Keratinocyte (primary cell): ENCODE results near the gene MEAF6. TPM values are rescaled to one million over a fixed set of nuclear protein-coding genes. Genes with fewer than 3 reads are reported as not detected.
A peak's percentile ranks its signal among the peaks of the same experiment; 100 is the strongest.

Experiments used
- DNase-seq: peaks from one replicate; pipeline ENCODE4 v3.0.0-alpha.2; 2011; ENCODE audit warnings: low read depth, missing footprints, low spot score
- FAIRE-seq: peaks from 2 replicates; lab custom pipeline; 2011; peaks lifted over from hg19 to GRCh38; lab: Jason Lieb, UNC
- H2AFZ ChIP-seq: 2 replicates; pipeline ENCODE4 v1.6.0; 2012; ENCODE audit warnings: low read length, control low read depth, inconsistent platforms; ENCODE audit not compliant: control insufficient read depth
- H3K27ac ChIP-seq: 2 replicates; pipeline ENCODE4 v1.5.1; 2011; ENCODE audit warnings: low read length; ENCODE audit not compliant: control insufficient read depth, insufficient read depth
- H3K27me3 ChIP-seq: 3 replicates; pipeline ENCODE4 v1.6.0; 2011; ENCODE audit warnings: low read length; ENCODE audit not compliant: control insufficient read depth, insufficient read depth; ENCODE audit errors: extremely low read depth
- H3K36me3 ChIP-seq, 2 experiments: 2 replicates in 1 of 2; 3 replicates in 1 of 2; pipeline ENCODE4 v1.5.1; 2011; ENCODE audit warnings: low read length in 2 of 2, mild to moderate bottlenecking in 1 of 2; ENCODE audit not compliant: control insufficient read depth in 2 of 2, insufficient read depth in 2 of 2; ENCODE audit errors: extremely low read depth in 1 of 2
- H3K4me1 ChIP-seq: 3 replicates; pipeline ENCODE4 v1.5.1; 2011; ENCODE audit warnings: low read length; ENCODE audit not compliant: control insufficient read depth, insufficient read depth; ENCODE audit errors: extremely low read depth
- H3K4me2 ChIP-seq: 3 replicates; pipeline ENCODE4 v1.6.0; 2011; ENCODE audit warnings: low read depth, low read length; ENCODE audit not compliant: control insufficient read depth, insufficient read depth; ENCODE audit errors: extremely low read depth
- H3K4me3 ChIP-seq, 3 experiments: fragments of 200-600 bp in 1 of 3; sonication (generic) in 1 of 3; 2 replicates in 2 of 3; 3 replicates in 1 of 3; pipeline ENCODE4 v1.5.1; 2011 to 2016; ENCODE audit warnings: low read length in 3 of 3, mild to moderate bottlenecking in 3 of 3, control low read depth in 2 of 3, inconsistent platforms in 1 of 3, low read depth in 1 of 3, mixed read lengths in 1 of 3, mixed run types in 1 of 3, moderate library complexity in 1 of 3; ENCODE audit not compliant: control insufficient read depth in 2 of 3, insufficient read depth in 2 of 3; ENCODE audit errors: extremely low read depth in 1 of 3
- H3K79me2 ChIP-seq: 2 replicates; pipeline ENCODE4 v1.6.0; 2012; ENCODE audit warnings: low read length; ENCODE audit not compliant: control insufficient read depth, insufficient read depth
- H3K9ac ChIP-seq: 3 replicates; pipeline ENCODE4 v1.6.0; 2011; ENCODE audit warnings: low read length; ENCODE audit not compliant: control insufficient read depth, insufficient read depth; ENCODE audit errors: extremely low read depth
- H3K9me1 ChIP-seq: 3 replicates; pipeline ENCODE4 v1.6.0; 2011; ENCODE audit warnings: low read length; ENCODE audit not compliant: control insufficient read depth, insufficient read depth; ENCODE audit errors: extremely low read depth
- H3K9me3 ChIP-seq: 2 replicates; pipeline ENCODE4 v1.5.1; 2012; ENCODE audit warnings: low read depth, low read length; ENCODE audit not compliant: control insufficient read depth
- H4K20me1 ChIP-seq: 3 replicates; pipeline ENCODE4 v1.6.0; 2011; ENCODE audit warnings: low read length; ENCODE audit not compliant: control insufficient read depth, insufficient read depth; ENCODE audit errors: extremely low read depth
- EZH2 ChIP-seq: IDR thresholded peaks from one replicate; pipeline ENCODE4 v1.6.1; 2012; ENCODE audit warnings: inconsistent platforms, mild to moderate bottlenecking, low read length, moderate library complexity
- dilution Hi-C: fragments of 300-500 bp; cut with MboI; formaldehyde crosslinking; loops from one replicate; pipeline ENCODE4 v1.7.0; 2020; ENCODE audit warnings: low sequenced_read_pairs; ENCODE audit not compliant: extremely low pct_ligation_motif_present
- polyA plus RNA-seq, 5 experiments: library from polyadenylated mRNA; depleted of rRNA in 3 of 5; stranded (reverse) in 3 of 5; stranded (forward) in 1 of 5; unstranded in 1 of 5; fragments of >200 nt; gene quantifications; 1 replicate in 1 of 5; 2 replicates in 3 of 5; 3 replicates in 1 of 5; pipeline versions ENCODE4 v1.2.1 to v1.2.3, GENCODE V29; 2011 to 2012; ENCODE audit warnings: missing spikeins in 2 of 5, low read depth in 1 of 5, low replicate concordance in 1 of 5
- TF ChIP-seq, protein P1 (sequence below), 3 experiments: IDR thresholded peaks in 1 of 3; conservative IDR thresholded peaks in 1 of 3; optimal IDR thresholded peaks in 1 of 3; 2 replicates in 2 of 3; 3 replicates in 1 of 3; pipeline versions ENCODE3 to v1.5.1; 2011; ENCODE audit warnings: low read length in 3 of 3, mild to moderate bottlenecking in 3 of 3, moderate library complexity in 2 of 3, control low read depth in 1 of 3, inconsistent platforms in 1 of 3; ENCODE audit not compliant: insufficient read depth in 2 of 3; ENCODE audit errors: extremely low read depth in 1 of 3

Gene MEAF6
- polyA plus RNA-seq, 1 donor (not counting 4 experiments of a cell fraction or from before 2014, with no cell fraction given) = 51.9 TPM

DNA sequence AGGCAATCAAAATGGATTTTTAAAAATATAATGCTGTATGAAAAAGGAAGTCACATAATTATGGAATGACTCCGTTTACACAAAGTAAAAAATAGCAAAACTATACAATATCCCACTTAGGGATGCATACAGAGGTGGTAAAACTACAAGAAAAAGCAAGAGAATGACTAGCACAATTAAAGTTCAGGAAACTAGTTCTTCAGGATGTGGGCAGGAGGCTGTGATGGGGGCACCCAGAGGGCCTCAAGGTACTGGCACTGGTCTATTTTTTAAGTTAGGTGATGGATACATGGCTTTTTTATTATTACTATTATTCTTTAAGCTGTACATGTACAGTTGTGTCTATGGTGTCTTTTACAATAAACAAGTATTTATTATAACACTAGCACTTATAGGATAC, 41.6 kb downstream of the MEAF6 start:
- Histone ChIP-seq H3K36me3 (peaks cover 9 to 28% of the 10 kb centered on the region in 2 experiments), H3K9me1 (peaks cover 4% of the 10 kb centered on the region), H3K79me2 (peaks cover 40% of the 10 kb centered on the region), H4K20me1 (peaks cover 12% of the 10 kb centered on the region), H3K9ac (no peak overlapping the region), H2AFZ (no peak overlapping the region), H3K4me1 (peaks cover 47% of the 10 kb centered on the region), H3K4me2 (peak overlapping the region; percentile 91), H3K27me3 (no peaks in the 10 kb centered on the region), H3K4me3 (peak overlapping the region in 2 of 3 experiments; percentile 74 to 86), H3K9me3 (no peaks in the 10 kb centered on the region), H3K27ac (peak overlapping the region; percentile 82)
- TF ChIP-seq, protein P1, sequence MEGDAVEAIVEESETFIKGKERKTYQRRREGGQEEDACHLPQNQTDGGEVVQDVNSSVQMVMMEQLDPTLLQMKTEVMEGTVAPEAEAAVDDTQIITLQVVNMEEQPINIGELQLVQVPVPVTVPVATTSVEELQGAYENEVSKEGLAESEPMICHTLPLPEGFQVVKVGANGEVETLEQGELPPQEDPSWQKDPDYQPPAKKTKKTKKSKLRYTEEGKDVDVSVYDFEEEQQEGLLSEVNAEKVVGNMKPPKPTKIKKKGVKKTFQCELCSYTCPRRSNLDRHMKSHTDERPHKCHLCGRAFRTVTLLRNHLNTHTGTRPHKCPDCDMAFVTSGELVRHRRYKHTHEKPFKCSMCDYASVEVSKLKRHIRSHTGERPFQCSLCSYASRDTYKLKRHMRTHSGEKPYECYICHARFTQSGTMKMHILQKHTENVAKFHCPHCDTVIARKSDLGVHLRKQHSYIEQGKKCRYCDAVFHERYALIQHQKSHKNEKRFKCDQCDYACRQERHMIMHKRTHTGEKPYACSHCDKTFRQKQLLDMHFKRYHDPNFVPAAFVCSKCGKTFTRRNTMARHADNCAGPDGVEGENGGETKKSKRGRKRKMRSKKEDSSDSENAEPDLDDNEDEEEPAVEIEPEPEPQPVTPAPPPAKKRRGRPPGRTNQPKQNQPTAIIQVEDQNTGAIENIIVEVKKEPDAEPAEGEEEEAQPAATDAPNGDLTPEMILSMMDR (optimal IDR thresholded peaks at IDR 0.05 in 1 of 3, IDR thresholded peaks at IDR 0.05 in 1 of 3, conservative IDR thresholded peaks at IDR 0.05 in 1 of 3; ENCODE audit: extremely low read depth in 1 of 3, insufficient read depth in 2 of 3, low read length in 3 of 3) = no peak
- no peak for TF ChIP-seq EZH2
- DNase-seq = no peak
- dilution Hi-C loops = no loop called here
- no peak for FAIRE-seq

DNA sequence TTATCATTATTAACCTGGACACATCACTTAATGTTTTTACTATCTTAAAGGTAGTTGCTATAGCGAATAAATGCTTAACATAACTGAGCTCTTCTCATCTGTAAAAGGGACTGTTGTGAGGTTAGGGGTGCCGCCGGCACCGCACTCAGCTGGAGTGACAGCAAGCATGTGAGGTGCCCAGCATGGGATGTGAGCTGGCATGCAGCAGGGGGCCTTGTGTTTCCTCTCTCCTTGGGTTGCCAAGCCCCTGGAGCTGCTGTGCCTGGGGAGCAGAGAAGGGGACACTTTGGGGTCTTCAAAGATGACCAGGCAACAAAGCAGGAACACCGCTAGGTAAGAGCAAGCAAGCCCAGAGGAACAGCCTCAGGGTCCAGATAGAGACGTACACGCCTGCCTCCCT, 42.3 kb downstream of the MEAF6 start:
- TF ChIP-seq, protein P1 (optimal IDR thresholded peaks at IDR 0.05 in 1 of 3, IDR thresholded peaks at IDR 0.05 in 1 of 3, conservative IDR thresholded peaks at IDR 0.05 in 1 of 3; ENCODE audit: extremely low read depth in 1 of 3, insufficient read depth in 2 of 3, low read length in 3 of 3) = no peak
- no peak for TF ChIP-seq EZH2
- Histone ChIP-seq H3K4me2 (peak overlapping the region; percentile 91), H4K20me1 (peaks cover 12% of the 10 kb centered on the region), H3K4me3 (peak overlapping the region in 1 of 3 experiments; percentile 28), H3K36me3 (peaks cover 5 to 23% of the 10 kb centered on the region in 2 experiments), H3K4me1 (peaks cover 42% of the 10 kb centered on the region), H3K9ac (peak overlapping the region; percentile 71), H2AFZ (no peak overlapping the region), H3K9me1 (peaks cover 4% of the 10 kb centered on the region), H3K79me2 (peaks cover 34% of the 10 kb centered on the region), H3K9me3 (no peaks in the 10 kb centered on the region), H3K27ac (peak overlapping the region; percentile 74), H3K27me3 (no peaks in the 10 kb centered on the region)
- FAIRE-seq = no peak
- no peak for DNase-seq
- dilution Hi-C loops = no loop called here
